Frontal cortex (tissue), 4 donors: ENCODE measurements around the gene TNS1. TPM values are rescaled to one million over a fixed set of nuclear protein-coding genes. Genes with fewer than 3 reads are reported as not detected.
"Not testable (repeated sequence)": the region's sequence is repeated elsewhere in the genome, so short reads cannot be mapped to it uniquely, and the experiment has no call there.

Experiments
- DNase-seq, 2 donors: peaks; one replicate each; pipeline ENCODE4 v3.0.0; 2012; ENCODE audit warnings: low spot score in 2 of 2
- FAIRE-seq: peaks from 2 replicates; lab custom pipeline; 2012; peaks lifted over from hg19 to GRCh38; lab: Jason Lieb, UNC
- total RNA-seq: library from RNA; depleted of rRNA; stranded (reverse); fragments of >200 nt; gene quantifications from one replicate; pipeline ENCODE4 v1.2.3, GENCODE V29; 2014
- donor health status: control.
- donor health status: control.
- donor health status: control.

The TNS1 gene
- total RNA-seq, 1 donor from 2014 or later, result 3.7 TPM

DNA sequence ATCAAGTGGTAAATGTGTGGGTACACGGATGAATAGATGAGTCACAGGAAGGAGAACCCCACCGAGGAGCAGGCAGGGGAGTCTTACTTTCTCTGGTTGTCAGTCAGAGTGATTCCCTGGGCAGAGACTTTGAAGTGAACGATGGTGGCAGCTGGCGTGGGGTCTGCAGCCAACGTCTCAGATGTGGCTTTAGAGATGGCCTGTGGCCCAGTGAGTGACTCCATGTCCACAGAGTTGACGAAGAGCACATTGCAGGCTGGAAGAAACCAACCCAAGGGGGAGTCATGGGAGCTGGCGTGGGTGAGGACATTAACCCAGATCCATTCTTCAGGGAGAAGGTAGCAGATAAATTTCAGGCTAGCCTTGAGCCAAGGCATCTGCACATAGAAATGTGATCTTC lies 193.1 kb downstream of the TNS1 start:
- no peak for FAIRE-seq

DNA sequence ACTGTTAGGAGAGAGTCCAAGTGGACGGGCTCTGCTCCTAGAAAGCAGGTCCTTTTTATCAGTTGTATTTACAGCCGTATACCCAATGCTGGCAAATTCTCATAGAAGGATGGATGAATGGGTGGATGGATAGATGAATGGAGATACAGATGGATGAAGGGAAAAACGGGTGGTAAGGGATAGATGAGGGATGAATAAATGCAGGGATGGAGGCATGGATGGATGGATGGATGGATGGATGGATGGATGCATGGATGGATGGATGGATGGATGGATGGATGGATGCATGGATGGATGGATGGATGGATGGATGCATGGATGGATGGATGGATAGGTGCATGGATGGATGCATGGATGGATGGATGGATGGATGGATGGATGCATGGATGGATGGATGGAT lies 193.8 kb downstream of the TNS1 start:
- not testable (repeated sequence) for DNase-seq, FAIRE-seq

More for the DNA sequence above, 193.1 kb downstream of the TNS1 start:
- DNase-seq, result no peak

DNA sequence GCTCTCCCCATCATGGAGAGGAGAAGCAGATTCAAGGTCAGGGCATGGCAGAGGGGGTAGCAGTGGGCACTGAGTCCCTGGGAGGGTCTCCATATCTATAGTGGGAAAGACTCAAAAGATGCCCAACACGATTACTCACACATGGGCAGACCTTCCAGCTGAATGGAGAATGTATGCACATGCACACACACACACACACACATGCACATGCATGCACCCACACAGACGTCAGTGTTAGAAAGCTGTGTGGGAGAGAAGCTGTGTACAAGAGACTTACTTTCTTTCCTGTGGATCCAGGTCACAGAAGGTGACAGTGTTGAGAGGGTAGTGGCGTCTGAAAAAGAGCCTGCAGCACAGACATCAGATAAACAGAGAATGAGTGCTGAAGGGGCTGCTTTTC lies 194.5 kb downstream of the TNS1 start:
- FAIRE-seq, result no peak
- DNase-seq, result no peak

DNA sequence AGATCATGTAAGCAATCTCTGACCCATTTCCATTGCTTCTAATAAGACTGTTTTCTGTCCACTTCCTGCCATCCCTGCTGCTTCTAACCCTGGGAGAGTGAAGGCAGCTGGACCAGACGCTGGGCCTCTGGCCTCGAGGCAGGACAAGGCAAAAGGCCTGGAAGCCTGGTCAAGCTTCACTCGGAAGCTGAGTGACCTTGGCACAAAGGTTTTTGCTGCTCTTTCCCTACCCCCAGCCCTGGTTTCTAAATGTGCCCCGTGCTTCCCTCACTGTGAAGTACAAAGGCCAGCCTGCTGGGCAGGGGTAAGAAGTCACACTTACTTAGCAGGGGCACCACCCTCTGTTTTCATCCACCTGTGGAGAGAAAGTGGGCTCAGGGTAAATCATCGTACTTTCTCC lies 195.0 kb downstream of the TNS1 start:
- no peak for FAIRE-seq
- no peak for DNase-seq

DNA sequence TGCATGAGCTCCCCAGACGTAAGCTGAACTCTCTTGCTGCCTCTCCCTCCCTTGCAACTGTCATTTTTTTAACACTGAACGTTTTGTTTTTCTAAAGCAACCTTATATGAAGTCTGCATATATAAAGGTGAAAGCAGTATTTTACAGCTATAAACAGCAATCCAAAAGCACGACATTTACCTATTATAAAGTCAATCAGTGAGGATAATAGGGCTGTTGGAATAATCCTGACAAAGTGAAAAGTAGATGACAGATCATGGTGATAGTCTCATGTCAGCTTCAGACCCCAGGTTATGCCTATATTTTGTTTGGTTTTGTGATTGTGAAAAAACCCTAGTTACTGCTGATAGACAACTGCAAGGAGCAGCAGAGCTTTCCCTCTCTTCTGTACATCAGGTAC lies 195.8 kb downstream of the TNS1 start:
- DNase-seq (no peak), FAIRE-seq (no peak)

DNA sequence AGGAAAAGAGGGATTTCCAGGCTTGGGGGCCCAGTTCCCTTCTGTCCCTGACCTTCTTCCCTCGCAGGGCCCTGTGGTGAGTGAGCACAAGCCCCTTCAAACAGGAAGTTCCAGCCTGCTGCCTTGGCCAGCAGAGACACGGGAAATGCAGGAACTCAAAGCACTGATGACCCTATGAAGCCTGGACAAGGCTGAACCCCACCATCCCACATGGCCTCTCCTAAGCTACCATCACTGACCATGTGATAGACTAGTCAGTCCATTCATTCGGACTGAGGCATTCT lies 196.4 kb downstream of the TNS1 start:
- no peak for FAIRE-seq

DNA sequence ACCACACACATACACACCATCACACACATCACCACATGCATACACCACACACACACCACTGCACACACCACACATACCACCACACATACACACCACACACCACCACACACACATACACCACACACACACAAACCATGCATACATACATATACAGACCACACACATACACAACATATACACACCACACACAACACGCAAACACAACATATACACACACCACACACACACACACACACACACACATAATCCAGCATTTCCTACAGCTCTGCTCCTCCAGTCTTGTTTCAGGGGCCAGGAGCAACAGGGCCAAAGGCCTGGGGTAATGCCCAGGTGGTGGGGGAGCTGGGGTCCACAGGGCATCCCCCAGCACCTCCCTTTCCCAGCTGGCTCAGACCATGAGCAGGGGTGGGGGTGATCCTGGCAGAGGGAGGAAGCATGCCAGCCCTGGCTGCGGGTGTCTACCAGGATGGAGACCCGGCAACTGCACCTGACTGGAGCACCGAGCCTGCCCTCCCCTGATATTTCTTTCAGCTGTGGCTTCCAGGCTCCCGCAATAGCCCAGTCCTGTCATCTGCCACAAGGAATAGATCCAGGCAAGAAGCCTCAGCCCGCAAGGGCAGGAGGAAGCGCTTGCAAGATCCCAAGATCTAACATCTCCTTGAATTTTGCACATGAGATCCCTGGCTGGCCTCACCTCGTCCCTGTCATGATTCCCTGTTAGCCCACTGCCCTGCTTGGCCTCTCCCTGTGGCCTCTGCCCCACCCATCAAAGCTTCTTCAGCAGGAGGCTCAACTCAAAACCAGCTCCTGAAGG lies 196.9 kb downstream of the TNS1 start:
- DNase-seq (no peak), FAIRE-seq (no peak)

More for the DNA sequence above, 196.4 kb downstream of the TNS1 start:
- no peak for DNase-seq

DNA sequence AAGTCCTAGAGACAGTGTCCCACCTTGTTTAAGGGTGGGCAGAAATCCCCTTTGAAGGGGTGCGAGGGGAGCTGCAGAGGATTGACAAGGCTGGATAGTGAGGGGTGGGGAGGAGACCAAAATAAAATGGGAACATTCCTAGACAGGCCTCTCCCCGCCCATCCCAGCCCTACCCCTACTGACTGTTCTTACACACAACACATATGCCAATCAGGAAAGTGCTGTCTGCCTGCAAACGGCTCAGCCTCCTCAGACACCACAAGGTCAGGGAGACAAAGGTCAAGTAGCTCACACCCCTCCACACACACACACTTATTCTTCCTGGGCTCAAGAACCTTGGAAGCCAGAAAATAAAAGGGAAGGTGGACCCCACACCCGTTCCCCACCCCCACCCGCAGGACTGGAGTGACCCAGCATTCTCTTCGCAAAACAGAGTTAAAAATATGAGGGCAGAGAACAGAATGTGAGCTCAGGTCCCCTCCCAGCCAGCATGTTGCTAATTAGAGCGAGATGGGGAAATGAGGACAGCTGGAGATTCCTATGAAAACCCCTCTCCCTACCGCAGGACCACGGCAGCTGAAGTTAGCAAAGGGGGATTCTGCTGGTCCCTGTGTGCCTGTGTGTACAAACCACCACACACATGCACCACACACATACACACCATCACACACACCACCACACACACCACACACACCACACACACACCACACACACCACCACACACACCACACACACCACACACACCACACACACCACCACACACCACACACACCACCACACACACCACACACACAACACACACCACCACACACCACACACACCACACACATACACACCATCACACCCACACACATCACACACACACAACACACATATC lies 197.8 kb downstream of the TNS1 start:
- DNase-seq (no peak), FAIRE-seq (no peak)

DNA sequence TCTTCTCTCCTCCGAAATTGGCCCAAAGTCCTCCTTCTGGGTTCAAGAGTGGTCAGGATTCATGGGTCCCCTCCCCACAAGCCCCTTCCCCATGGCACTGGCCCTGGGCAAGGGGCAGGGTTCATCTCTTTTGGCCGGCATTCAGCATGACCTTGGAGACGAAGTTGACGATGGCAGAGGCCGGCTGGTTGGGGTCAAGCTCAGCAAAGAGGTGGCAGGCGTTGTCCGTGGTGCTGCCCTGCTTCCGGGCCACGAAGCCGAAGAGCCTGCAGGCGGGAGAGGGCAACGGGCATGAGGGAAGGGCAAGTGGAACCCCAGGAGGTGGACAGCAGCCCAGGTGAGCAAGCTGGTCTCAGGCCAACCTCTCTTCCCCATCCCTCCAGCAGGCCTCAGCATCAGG lies 198.5 kb downstream of the TNS1 start:
- DNase-seq (no peak), FAIRE-seq (no peak)

DNA sequence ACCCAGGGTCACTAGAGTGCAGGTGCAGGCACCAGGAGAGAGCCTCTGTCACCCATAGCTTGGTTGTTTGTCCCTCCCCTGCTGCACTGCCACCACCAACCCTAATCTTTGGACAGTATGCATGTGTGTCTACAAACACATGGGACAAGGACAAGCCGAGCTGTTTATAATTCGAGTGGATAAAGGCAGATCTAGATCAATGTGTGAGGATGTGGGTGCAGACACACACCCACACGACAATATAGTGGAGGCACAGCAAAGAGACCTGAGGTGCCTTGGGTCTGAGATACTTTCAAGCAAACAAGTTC lies 199.2 kb downstream of the TNS1 start:
- DNase-seq (no peak), FAIRE-seq (no peak)

DNA sequence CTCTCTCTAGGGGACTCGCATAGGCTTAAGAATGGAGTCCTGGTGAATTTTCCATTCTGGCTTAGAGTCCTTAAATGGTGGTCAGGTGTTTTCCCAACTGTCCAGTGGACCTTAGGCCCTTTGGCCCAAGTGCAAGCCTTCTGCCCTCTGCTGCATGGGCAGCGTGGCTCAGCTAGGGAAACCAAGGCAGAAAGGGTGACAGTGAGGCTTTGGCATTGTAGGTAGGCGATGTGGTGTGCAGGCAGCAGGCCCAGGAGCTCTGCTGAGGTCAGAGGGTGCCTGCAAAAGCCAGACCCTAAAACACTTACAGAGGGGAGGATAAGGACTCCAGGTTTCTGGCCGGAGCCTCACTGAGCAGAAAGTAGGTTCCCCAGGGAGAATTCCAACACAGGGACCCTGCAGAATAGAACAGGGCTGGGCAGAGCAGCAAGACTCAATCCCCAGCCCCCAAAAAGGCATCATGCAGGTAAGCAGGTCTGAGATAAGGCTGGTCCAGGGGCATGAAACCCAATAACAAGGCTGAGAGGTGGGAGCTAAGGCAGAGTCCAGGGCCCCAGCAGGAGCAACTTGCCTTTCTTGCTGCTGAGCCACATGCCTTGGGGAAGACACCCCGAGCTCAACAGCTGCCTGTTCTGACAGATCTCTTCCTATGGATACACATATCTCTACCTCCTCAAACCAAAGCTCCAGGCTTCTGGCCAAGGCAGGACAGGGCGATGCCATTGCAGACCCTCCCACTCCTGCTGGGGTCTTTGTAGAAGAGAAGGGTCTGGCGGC lies 199.7 kb downstream of the TNS1 start:
- FAIRE-seq, result no peak
- DNase-seq, result no peak

DNA sequence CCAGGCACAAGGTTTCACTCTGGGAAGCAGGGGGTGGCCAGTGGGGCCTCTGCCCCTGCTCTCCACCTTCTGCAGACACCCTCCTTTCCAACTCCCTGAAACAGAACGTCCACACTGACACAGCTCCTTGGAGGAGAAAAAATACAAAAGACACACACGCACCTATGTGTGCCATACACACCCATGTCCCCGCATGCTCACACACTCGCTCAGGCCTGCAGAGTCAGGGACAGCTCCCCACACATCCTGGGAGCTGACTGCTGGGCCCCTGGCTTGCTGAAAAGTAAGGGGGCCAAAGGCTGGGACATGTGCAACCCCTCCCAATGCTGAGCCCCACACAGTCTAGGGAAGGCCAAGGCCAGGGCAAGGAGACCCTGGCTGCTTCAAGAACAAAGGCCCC lies 200.5 kb downstream of the TNS1 start:
- DNase-seq, result no peak
- no peak for FAIRE-seq

DNA sequence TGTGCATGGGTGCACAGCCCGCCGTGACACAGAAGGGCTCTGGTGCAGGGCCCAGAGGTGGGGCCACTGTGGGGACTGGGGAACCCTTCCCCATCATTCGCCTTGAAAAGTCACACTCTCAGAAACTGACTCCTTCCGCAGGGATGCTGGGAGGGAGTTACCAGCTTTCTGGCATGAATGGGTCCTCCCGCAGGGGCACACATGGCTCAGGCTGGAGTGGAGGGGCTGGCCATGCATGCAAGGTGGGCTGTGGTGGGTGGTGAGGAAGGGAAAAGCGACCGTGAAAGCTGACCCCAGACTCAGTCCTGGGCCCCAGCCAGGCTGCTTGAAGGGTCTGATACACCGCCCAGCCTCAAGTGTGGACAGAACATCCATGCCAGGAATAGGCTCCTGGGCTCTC lies 201.1 kb downstream of the TNS1 start:
- FAIRE-seq, result no peak

DNA sequence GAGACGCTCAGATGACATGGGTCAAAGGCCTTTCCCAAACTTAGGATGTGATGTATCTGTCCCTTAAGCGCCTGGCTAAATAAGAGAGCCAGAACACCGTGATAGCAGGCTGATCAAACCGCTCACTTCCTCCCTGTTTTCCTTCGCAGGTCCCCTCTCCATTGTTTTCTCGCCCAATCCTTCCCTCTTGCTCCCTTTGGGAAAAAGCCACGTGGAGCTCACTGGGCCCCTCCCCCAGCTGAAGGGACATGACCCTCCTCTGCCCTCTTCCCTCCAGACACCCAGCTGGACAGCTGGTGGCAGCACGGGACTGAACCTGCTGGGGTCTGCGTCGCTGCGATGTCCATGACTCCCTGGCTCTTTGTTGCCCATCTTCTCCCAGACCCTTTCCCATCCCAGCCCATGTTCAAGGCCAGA lies 201.7 kb downstream of the TNS1 start:
- peak in 1 of 2 donors; percentile 40 for DNase-seq
- FAIRE-seq, result no peak

More for the DNA sequence above, 201.1 kb downstream of the TNS1 start:
- DNase-seq, result no peak

DNA sequence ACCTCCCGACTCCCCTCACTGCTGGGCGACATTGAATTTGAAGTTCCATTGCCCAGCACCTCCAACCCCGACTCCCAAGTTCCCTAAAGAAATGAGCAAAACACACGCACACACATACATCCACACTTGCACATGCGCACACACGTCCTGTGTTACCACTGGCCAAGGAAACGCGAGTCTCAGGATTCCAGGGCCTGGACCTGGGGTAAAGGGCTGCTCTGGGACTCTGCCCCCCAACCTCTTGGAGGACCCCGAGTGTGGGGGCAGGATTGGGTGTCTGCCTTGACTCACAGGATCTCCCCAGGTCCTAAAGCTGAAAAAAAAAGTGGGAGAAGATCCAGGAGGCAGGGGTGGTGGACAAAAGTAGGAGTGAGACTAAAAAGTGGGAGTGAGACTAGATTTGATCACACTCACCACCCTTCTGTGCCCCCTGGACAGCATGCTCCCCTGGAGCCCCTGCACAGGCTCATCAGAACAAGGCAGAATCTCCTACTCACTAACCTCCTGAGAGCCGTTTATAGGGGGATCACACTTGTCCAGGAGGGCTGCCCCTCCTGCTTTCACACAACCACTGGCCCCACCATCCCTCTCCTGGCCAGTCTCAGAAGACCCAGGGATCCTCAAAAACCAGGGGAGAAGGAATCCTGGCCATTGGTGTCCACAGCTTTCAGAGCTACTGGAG lies 202.2 kb downstream of the TNS1 start:
- DNase-seq (no peak), FAIRE-seq (no peak)

DNA sequence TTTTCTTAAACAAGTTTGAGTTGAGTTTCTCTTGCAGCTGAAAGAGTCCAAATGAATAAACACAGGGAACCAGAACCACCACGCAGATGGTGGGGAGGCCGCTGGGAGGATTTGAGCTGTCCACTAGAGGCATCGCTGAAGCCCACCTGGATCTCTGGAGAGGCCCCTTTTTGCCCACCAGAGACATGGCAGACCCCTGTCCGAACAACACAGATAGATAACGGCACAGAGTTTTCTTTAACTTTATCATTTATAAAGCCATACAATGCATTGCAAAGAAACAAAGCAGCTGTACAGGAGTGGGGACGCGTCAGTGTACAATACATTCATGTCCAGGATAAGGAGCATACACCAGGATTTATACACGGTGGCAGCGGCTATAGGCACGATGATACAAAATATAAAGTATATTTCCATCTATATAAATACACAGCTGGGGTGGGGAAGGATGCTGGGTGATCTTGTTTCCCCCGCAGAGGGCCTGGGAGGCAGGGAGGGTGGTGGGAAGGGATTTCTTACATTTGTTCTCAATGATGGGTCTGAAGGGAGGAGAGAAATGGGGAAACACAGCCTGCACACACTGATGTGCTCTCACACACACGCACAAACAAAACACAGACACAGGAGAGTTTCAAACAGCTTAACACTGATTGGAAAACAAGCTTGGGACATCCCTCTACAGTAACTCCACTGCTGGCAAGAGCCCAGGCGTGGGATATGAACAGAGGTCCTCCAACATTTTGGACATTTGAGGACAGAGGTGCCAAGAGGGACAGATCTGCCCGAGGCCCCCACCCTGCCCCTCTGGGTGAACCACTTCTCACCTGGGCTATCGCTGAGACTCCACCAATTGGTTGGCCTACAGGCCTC lies 203.0 kb downstream of the TNS1 start:
- DNase-seq, result no peak

DNA sequence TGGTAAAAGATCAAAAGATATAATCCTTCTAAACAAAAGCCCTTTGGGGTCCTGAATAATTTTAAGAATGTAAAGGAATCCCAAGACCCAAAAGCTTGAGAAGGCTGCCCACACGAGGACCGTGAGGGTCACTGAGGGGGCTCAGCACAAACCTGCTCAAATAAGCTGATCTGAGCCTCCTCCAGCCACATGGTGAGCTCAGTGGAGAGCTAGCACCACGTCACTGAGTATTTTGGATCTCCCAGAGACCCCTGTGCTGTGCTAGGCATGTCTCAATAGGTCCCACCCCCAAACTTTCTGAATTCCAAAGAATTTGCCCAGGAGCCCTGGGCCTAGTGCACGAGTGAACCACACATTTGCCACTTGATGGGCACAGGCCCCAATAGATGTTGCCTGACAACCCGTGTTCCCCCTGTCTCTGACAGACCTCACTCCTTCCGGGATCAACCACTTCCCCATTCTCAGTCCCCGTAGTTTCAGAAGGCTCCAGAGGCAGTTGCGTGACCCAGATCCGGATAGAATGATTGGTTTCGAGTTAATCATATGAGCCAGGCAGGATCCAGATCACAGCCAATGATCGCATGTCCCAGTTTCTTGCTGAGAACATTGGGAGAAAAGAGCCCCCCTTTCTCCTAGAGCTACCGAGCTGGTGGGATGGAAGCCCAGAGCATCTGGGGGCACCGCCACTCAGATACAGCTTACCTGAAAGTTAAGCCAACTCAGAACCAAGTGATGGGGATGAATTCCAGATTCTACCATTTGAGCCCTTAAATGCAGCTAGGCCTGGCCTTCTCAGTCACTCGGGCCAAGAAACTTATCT lies 203.8 kb downstream of the TNS1 start:
- DNase-seq (no peak), FAIRE-seq (no peak)

More for the DNA sequence above, 203.0 kb downstream of the TNS1 start:
- FAIRE-seq, result no peak

DNA sequence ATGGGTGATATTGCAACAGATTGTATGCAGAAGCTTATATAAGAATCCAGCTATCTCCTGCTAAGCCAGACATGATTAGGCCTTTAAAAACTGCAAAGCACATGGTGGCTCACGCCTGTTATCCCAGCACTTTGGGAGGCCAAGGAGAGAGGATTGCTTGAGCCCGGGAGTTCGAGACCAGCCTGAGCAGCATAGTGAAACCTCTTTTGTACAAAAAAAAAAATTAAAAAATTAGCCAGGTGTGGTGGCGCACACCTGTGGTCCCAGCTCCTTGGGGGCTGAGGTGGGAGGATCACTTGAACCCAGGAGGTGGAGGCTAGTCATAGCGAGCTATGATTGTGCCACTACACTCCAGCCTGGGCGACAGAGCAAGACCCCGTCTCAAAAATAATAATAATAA lies 204.6 kb downstream of the TNS1 start:
- DNase-seq, result peak in 1 of 2 donors; percentile 5
- FAIRE-seq, result no peak
